Body of pancreas (tissue), 4 donors: ENCODE results near the gene NOXO1. TPM values are rescaled to one million over a fixed set of nuclear protein-coding genes. Genes with fewer than 3 reads are reported as not detected.
A peak's percentile ranks its signal among the peaks of the same experiment; 100 is the strongest.

Experiments used
- ATAC-seq: fragments of 150-250 bp; one replicate; pipeline ENCODE4 v1.9.1; 2016
- DNase-seq, 4 donors: peaks; one replicate each; pipeline ENCODE4 v3.0.0-alpha.2; 2019
- H3K27ac ChIP-seq, 4 donors: fragments of 200-600 bp; sonication (generic); 1 replicate in 3 of 4; 2 replicates in 1 of 4; pipeline versions ENCODE4 v1.5.1 to v1.6.1; 2016 to 2019; ENCODE audit warnings: mild to moderate bottlenecking in 1 of 4, mixed read lengths in 1 of 4, moderate library complexity in 1 of 4
- H3K27me3 ChIP-seq, 2 donors: fragments of 200-600 bp; sonication (generic); one replicate each; pipeline ENCODE4 v1.6.0; 2016; ENCODE audit warnings: mild to moderate bottlenecking in 1 of 2
- H3K36me3 ChIP-seq, 2 donors: fragments of 200-600 bp; sonication (generic); replicated peaks in 1 of 2; 2 replicates each; pipeline ENCODE4 v1.5.1; 2016; ENCODE audit warnings: low read depth in 2 of 2; ENCODE audit not compliant: insufficient read depth in 1 of 2
- H3K4me1 ChIP-seq: fragments of 200-600 bp; sonication (generic); one replicate; pipeline ENCODE4 v1.6.0; 2016
- H3K4me3 ChIP-seq, 2 donors: fragments of 200-600 bp; sonication (generic); 1 replicate in 1 of 2; 2 replicates in 1 of 2; pipeline ENCODE4 v1.5.1; 2016 to 2019
- H3K9me3 ChIP-seq, 3 donors: fragments of 200-600 bp; sonication (generic); 1 replicate in 2 of 3; 2 replicates in 1 of 3; pipeline ENCODE4 v1.5.1; 2016
- CTCF ChIP-seq, 7 experiments: fragments of 450-650 bp in 4 of 7; fragments of 200-600 bp in 3 of 7; sonication (generic) in 3 of 7; IDR thresholded peaks; one replicate each; pipeline ENCODE4 v1.5.1; 2016 to 2019; ENCODE audit warnings: antibody characterized with exemption in 7 of 7
- POLR2A ChIP-seq, 3 donors: fragments of 450-650 bp; IDR thresholded peaks; one replicate each; pipeline ENCODE4 v1.6.1; 2016; ENCODE audit warnings: antibody characterized with exemption in 3 of 3, mild to moderate bottlenecking in 2 of 3
- WGBS, 2 donors: methylation state at CpG; one replicate each; pipeline ENCODE4 v1.1.5; 2017; 5-methylcytosine and 5-hydroxymethylcytosine counted together
- intact Hi-C: fragments of 100-400 bp; cut with DNase I; formaldehyde crosslinking; loops from one replicate; pipeline ENCODE4 v1.15.1; 2023
- total RNA-seq, 2 donors: library from RNA; depleted of rRNA; stranded (reverse); fragments of >200 nt; gene quantifications; one replicate each; pipeline ENCODE4 v1.1.0, GENCODE V29; 2016

Gene NOXO1
- total RNA-seq, 2 donors from 2014 or later: not detected

GRCh38 chr16:1938910-1939309 lies 42.4 kb downstream of the NOXO1 start:
- no peaks in the 10 kb centered on the region for H3K27me3 ChIP-seq
- H3K4me3 ChIP-seq: no peak overlapping the region
- TF ChIP-seq POLR2A (IDR thresholded peaks at IDR 0.05): no peak
- no peak for TF ChIP-seq CTCF (IDR thresholded peaks at IDR 0.05)
- no peaks in the 10 kb centered on the region for H3K9me3 ChIP-seq
- H3K27ac ChIP-seq: peak overlapping the region in 1 of 4 donors; percentile 95
- 65 to 77% methylated on average over 14 to 15 of the region's 17 CpGs for WGBS, 2 donors
- peaks cover 62% of the 10 kb centered on the region for H3K4me1 ChIP-seq
- ATAC-seq: no peak
- DNase-seq: no peak
- H3K36me3 ChIP-seq: peaks cover 6 to 8% of the 10 kb centered on the region in 2 donors
- intact Hi-C loops: no loop called here

DNA sequence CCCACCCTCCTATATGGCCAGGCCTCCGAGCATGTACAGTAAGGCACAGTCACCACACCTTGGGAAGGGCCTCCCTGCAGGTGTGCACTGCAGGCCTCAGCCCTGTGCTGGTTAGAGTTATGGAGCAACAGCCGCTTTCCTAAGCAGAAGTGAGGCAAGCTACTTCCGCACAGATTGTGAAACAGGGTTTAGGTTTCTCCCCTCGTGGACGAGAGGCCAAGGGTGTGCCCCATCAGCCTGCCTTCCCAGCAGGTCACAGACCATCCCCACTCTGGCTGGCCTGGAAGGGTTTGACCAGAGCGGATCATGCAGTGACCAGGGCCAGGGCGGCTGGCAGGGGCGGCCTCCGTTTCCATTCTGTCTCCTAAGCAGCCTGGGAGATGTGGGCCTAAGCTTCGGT lies 43.0 kb downstream of the NOXO1 start:
- TF ChIP-seq POLR2A (IDR thresholded peaks at IDR 0.05) (no peak), CTCF (IDR thresholded peaks at IDR 0.05) (no peak)
- Histone ChIP-seq H3K4me1 (peaks cover 63% of the 10 kb centered on the region), H3K27ac (peak overlapping the region in 1 of 4 donors; percentile 95), H3K4me3 (no peak overlapping the region), H3K36me3 (peaks cover 6 to 8% of the 10 kb centered on the region in 2 donors), H3K27me3 (no peaks in the 10 kb centered on the region), H3K9me3 (no peaks in the 10 kb centered on the region)
- intact Hi-C loops: no loop called here
- ATAC-seq (no peak), DNase-seq (peak in 1 of 4 donors; percentile 51)
- WGBS, 2 donors: 72 to 84% methylated on average over 6 to 10 of the region's 10 CpGs

- DNase-seq: no peak
- no peak overlapping the region for H3K4me3 ChIP-seq
- H3K4me1 ChIP-seq: peaks cover 68% of the 10 kb centered on the region
- TF ChIP-seq POLR2A (IDR thresholded peaks at IDR 0.05) (no peak), CTCF (IDR thresholded peaks at IDR 0.05) (no peak)
- no peaks in the 10 kb centered on the region for H3K27me3 ChIP-seq
- ATAC-seq: no peak
- 76 to 83% methylated on average over 11 of the region's 11 CpGs for WGBS, 2 donors
- intact Hi-C loops: no loop called here
- no peaks in the 10 kb centered on the region for H3K9me3 ChIP-seq
- peaks cover 6 to 8% of the 10 kb centered on the region in 2 donors for H3K36me3 ChIP-seq
- H3K27ac ChIP-seq: no peak overlapping the region
Observed at GRCh38 chr16:1936945-1937479, 44.3 kb downstream of the NOXO1 start.

- Histone ChIP-seq H3K27me3 (no peaks in the 10 kb centered on the region), H3K27ac (peak overlapping the region; percentile 38 to 64 (median 50)), H3K9me3 (no peaks in the 10 kb centered on the region), H3K4me3 (no peak overlapping the region), H3K36me3 (peaks cover 0 to 5% of the 10 kb centered on the region in 2 donors), H3K4me1 (peaks cover 55% of the 10 kb centered on the region)
- intact Hi-C loops: loop anchor here (5.0 kb wide), 1 partner anchor 76 kb away; no protein-coding TSS in a partner anchor
- DNase-seq (peak in 3 of 4 donors; percentile 32 to 62 (median 42)), ATAC-seq (no peak)
- WGBS, 2 donors: 46 to 72% methylated on average over 7 to 22 of the region's 23 CpGs
- no peak for TF ChIP-seq POLR2A (IDR thresholded peaks at IDR 0.05)
- no peak for TF ChIP-seq CTCF (IDR thresholded peaks at IDR 0.05)
Observed at GRCh38 chr16:1933097-1933661, 48.1 kb downstream of the NOXO1 start.
